ENCODE measurements around the gene EPHB3. TPM values are rescaled to one million over a fixed set of nuclear protein-coding genes. Genes with fewer than 3 reads are reported as not detected.

Gene EPHB3
- total RNA-seq, 2 experiments from 2014 or later = 0.19 to 0.22 TPM

- ChIA-PET CTCF (no interaction called here), POLR2A (no interaction called here)
- no peak overlapping the region for H3K27ac Mint-ChIP-seq
These were observed 69.9 kb downstream of the EPHB3 start for GRCh38 chr3:184631472-184631861.

More at GRCh38 chr3:184631472-184631861, 69.9 kb downstream of the EPHB3 start:
- Histone ChIP-seq H3K4me1 (ENCODE audit: insufficient read depth, low read length) (peaks cover 9% of the 10 kb centered on the region), H3K9me3 (ENCODE audit: control insufficient read depth in 1 of 2, insufficient read depth in 1 of 2, low read length in 2 of 2) (peaks cover 0 to 4% of the 10 kb centered on the region in 2 experiments), H3K27me3 (ENCODE audit: control insufficient read depth in 1 of 2, insufficient read depth in 2 of 2, low read length in 2 of 2) (peaks cover 0 to 1% of the 10 kb centered on the region in 2 experiments), H3K27ac (ENCODE audit: low read depth in 1 of 2, low read length in 2 of 2) (no peak overlapping the region), H3K36me3 (ENCODE audit: insufficient read depth, low read length) (no peaks in the 10 kb centered on the region), H3K4me3 (ENCODE audit: low read length) (no peak overlapping the region)
- Mint-ChIP-seq H3K36me3 (ENCODE audit: low read depth) (no peaks in the 10 kb centered on the region), H3K9me3 (no peaks in the 10 kb centered on the region), H3K27me3 (no peaks in the 10 kb centered on the region), H3K4me1 (ENCODE audit: low read depth) (peaks cover 7% of the 10 kb centered on the region), H3K4me3 (no peak overlapping the region)
- intact Hi-C loops (cut with DNase I, micrococcal nuclease) = no loop called here
- no peak for DNase-seq
- TF ChIP-seq, protein P1, sequence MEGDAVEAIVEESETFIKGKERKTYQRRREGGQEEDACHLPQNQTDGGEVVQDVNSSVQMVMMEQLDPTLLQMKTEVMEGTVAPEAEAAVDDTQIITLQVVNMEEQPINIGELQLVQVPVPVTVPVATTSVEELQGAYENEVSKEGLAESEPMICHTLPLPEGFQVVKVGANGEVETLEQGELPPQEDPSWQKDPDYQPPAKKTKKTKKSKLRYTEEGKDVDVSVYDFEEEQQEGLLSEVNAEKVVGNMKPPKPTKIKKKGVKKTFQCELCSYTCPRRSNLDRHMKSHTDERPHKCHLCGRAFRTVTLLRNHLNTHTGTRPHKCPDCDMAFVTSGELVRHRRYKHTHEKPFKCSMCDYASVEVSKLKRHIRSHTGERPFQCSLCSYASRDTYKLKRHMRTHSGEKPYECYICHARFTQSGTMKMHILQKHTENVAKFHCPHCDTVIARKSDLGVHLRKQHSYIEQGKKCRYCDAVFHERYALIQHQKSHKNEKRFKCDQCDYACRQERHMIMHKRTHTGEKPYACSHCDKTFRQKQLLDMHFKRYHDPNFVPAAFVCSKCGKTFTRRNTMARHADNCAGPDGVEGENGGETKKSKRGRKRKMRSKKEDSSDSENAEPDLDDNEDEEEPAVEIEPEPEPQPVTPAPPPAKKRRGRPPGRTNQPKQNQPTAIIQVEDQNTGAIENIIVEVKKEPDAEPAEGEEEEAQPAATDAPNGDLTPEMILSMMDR (IDR thresholded peaks at IDR 0.05) = no peak
- ATAC-seq (ENCODE audit: poor library complexity) = no peak

Other genes starting within 250 kb of the EPHB3 start
- 100 to 1,000 TPM; 211 to 217 TPM for gene EIF4G1, start 247.2 kb upstream of the EPHB3 start, total RNA-seq
- gene FAM131A, start 224.2 kb upstream of the EPHB3 start, total RNA-seq = 10 to 100 TPM; 10.4 to 11.0 TPM
- 1 to 10 TPM; 3.2 to 3.5 TPM for gene CLCN2, start 200.2 kb upstream of the EPHB3 start, total RNA-seq
- gene POLR2H, start 200.1 kb upstream of the EPHB3 start, total RNA-seq = 10 to 100 TPM; 19.1 to 21.1 TPM
- gene THPO, start 183.6 kb upstream of the EPHB3 start, total RNA-seq = not detected
- under 1 TPM in 1 of 2 experiments, not detected in 1; 0.22 TPM for gene CHRD, start 181.7 kb upstream of the EPHB3 start, total RNA-seq
- 1 to 10 TPM; 5.8 to 6.1 TPM for gene MAGEF1, start 150.3 kb downstream of the EPHB3 start, total RNA-seq